ENCODE data around the gene FAM149B1.
A peak's percentile ranks its signal among the peaks of the same experiment; 100 is the strongest.

The FAM149B1 gene

DNA sequence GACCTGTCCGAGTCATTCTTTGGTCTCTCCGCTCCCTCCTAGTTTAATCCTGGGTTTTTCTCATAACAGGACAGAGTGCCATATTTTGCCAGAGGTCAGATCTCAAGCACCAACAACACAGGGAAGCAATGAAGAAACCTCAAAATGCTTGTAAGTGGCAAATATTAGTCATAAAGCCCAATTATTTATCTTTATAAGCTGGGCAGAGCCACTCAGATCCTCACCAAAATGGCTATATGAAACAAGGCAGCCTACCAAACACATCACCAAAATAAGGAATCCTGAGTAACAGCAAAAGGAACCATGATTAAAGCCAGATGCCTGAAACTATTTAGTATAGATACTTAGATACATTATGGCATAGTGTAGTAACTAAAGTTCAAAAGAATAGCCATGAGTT, 4.8 kb upstream of the FAM149B1 start:
- no peak overlapping the region for H3K4ac ChIP-seq (ENCODE audit: low read length)
- no peak overlapping the region for H2BK15ac ChIP-seq (ENCODE audit: low read length)
- no peaks in the 10 kb centered on the region for H3K4me1 ChIP-seq (ENCODE audit: control insufficient read depth in 2 of 2, insufficient read depth in 1 of 2, low read depth in 1 of 2, low read length in 2 of 2)
- H3K27ac ChIP-seq (replicated peaks; ENCODE audit: low read length): no peak overlapping the region
- no peak overlapping the region for H4K91ac ChIP-seq (ENCODE audit: low read depth, low read length, poor library complexity)
- H3K4me3 ChIP-seq (ENCODE audit: low read length in 2 of 2): no peak overlapping the region
- no peak overlapping the region for H3K18ac ChIP-seq (ENCODE audit: low read length)
- DNase-seq (ENCODE audit: low spot score): no peak
- H3K23ac ChIP-seq (ENCODE audit: low read depth, low read length, poor library complexity): no peak overlapping the region
- no peak overlapping the region for H4K8ac ChIP-seq (ENCODE audit: low read depth, low read length)
- no peak overlapping the region for H2BK12ac ChIP-seq (ENCODE audit: low read length)
- H3K79me1 ChIP-seq (ENCODE audit: low read depth, low read length): peaks cover 2% of the 10 kb centered on the region
- no peak overlapping the region for H3K9ac ChIP-seq (ENCODE audit: low read depth, low read length, poor library complexity)
- no peak overlapping the region for H2AFZ ChIP-seq (ENCODE audit: low read length)
- H3K27me3 ChIP-seq (ENCODE audit: control insufficient read depth in 3 of 3, insufficient read depth in 3 of 3, low read depth in 1 of 3, low read length in 3 of 3): no peaks in the 10 kb centered on the region
- peaks cover 0 to 12% of the 10 kb centered on the region in 2 donors for H3K9me3 ChIP-seq (replicated peaks in 1 of 2; ENCODE audit: control insufficient read depth in 2 of 2, insufficient read depth in 1 of 2, low read depth in 1 of 2, low read length in 2 of 2)
- H3K4me2 ChIP-seq (ENCODE audit: insufficient read depth, low read length, poor library complexity, severe bottlenecking): no peak overlapping the region
- H3K14ac ChIP-seq (ENCODE audit: low read length): no peak overlapping the region
- no CpG with 5 or more reads among the region's 2 CpGs for WGBS, 2 donors (ENCODE audit: extremely low coverage in 2 of 2, insufficient read length in 2 of 2, insufficient replicate concordance in 1 of 2)
- H2BK120ac ChIP-seq (ENCODE audit: low read depth, low read length): no peak overlapping the region
- H2AK5ac ChIP-seq (ENCODE audit: low read depth, low read length): no peak overlapping the region
- peaks cover 5 to 69% of the 10 kb centered on the region in 2 donors for H3K36me3 ChIP-seq (replicated peaks in 1 of 2; ENCODE audit: control insufficient read depth in 2 of 2, insufficient read depth in 2 of 2, low read length in 2 of 2)
- H2BK5ac ChIP-seq (ENCODE audit: low read length): no peak overlapping the region

DNA sequence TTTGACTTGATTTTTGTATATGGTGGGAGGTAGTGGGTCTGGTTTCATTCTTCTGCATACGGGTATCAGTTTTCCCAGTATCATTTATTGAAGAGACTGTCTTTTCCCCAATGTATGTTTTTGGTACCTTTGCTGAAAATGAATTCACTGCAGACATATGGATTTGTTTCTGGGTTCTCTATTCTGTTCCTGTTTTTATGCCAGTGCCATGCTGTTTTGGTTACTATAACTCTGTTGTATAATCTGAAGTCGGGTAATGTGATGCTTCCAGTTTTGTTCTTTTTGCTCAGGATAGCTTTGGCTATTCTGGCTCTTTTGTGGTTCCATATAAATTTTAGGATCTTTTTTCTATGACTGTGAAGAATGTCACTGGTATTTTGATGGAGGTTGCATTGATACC, 947 bp upstream of the FAM149B1 start:
- H4K91ac ChIP-seq (ENCODE audit: low read depth, low read length, poor library complexity): no peak overlapping the region
- H3K36me3 ChIP-seq (replicated peaks in 1 of 2; ENCODE audit: control insufficient read depth in 2 of 2, insufficient read depth in 2 of 2, low read length in 2 of 2): peaks cover 5 to 39% of the 10 kb centered on the region in 2 donors
- peaks cover 0 to 7% of the 10 kb centered on the region in 2 donors for H3K9me3 ChIP-seq (replicated peaks in 1 of 2; ENCODE audit: control insufficient read depth in 2 of 2, insufficient read depth in 1 of 2, low read depth in 1 of 2, low read length in 2 of 2)
- peaks cover 2% of the 10 kb centered on the region for H3K79me1 ChIP-seq (ENCODE audit: low read depth, low read length)
- no peak overlapping the region for H2BK15ac ChIP-seq (ENCODE audit: low read length)
- peak overlapping the region in 1 of 2 donors; percentile 96 for H3K4me3 ChIP-seq (ENCODE audit: low read length in 2 of 2)
- peaks cover 0 to 3% of the 10 kb centered on the region in 2 donors for H3K4me1 ChIP-seq (ENCODE audit: control insufficient read depth in 2 of 2, insufficient read depth in 1 of 2, low read depth in 1 of 2, low read length in 2 of 2)
- no CpG with 5 or more reads among the region's 2 CpGs for WGBS, 2 donors (ENCODE audit: extremely low coverage in 2 of 2, insufficient read length in 2 of 2, insufficient replicate concordance in 1 of 2)
- H3K27me3 ChIP-seq (ENCODE audit: control insufficient read depth in 3 of 3, insufficient read depth in 3 of 3, low read depth in 1 of 3, low read length in 3 of 3): no peaks in the 10 kb centered on the region
- no peak overlapping the region for H3K4ac ChIP-seq (ENCODE audit: low read length)
- H3K27ac ChIP-seq (replicated peaks; ENCODE audit: low read length): no peak overlapping the region
- H2AK5ac ChIP-seq (ENCODE audit: low read depth, low read length): no peak overlapping the region
- no peak overlapping the region for H4K8ac ChIP-seq (ENCODE audit: low read depth, low read length)
- H3K9ac ChIP-seq (ENCODE audit: low read depth, low read length, poor library complexity): no peak overlapping the region
- H3K18ac ChIP-seq (ENCODE audit: low read length): no peak overlapping the region
- no peak overlapping the region for H3K23ac ChIP-seq (ENCODE audit: low read depth, low read length, poor library complexity)
- no peak overlapping the region for H3K14ac ChIP-seq (ENCODE audit: low read length)
- no peak overlapping the region for H2BK5ac ChIP-seq (ENCODE audit: low read length)
- peak overlapping the region; percentile 12 for H3K4me2 ChIP-seq (ENCODE audit: insufficient read depth, low read length, poor library complexity, severe bottlenecking)
- H2BK12ac ChIP-seq (ENCODE audit: low read length): no peak overlapping the region
- DNase-seq (ENCODE audit: low spot score): no peak
- no peak overlapping the region for H2AFZ ChIP-seq (ENCODE audit: low read length)
- no peak overlapping the region for H2BK120ac ChIP-seq (ENCODE audit: low read depth, low read length)

DNA sequence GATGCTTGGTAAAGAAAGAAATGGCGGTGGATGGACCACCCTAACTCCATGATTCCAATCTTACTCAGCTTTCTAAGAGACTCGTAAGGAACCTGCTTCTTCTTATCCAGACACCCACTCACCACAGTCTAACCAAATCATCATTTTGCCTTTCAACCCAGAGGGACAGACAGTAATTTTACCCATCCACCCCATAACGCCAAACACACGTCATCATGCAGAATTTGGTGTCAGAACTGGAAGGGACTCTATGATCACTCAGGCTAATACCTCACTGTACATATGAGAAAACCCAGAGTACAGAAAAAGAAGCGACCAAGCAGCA, 499 bp upstream of the FAM149B1 start:
- Histone ChIP-seq H3K36me3 (replicated peaks in 1 of 2; ENCODE audit: control insufficient read depth in 2 of 2, insufficient read depth in 2 of 2, low read length in 2 of 2) (peaks cover 5 to 39% of the 10 kb centered on the region in 2 donors), H2BK5ac (ENCODE audit: low read length) (peak overlapping the region; percentile 56), H3K4me3 (ENCODE audit: low read length in 2 of 2) (peak overlapping the region; percentile 85 to 96), H3K4me1 (ENCODE audit: control insufficient read depth in 2 of 2, insufficient read depth in 1 of 2, low read depth in 1 of 2, low read length in 2 of 2) (peaks cover 0 to 3% of the 10 kb centered on the region in 2 donors), H2BK15ac (ENCODE audit: low read length) (no peak overlapping the region), H3K18ac (ENCODE audit: low read length) (peak overlapping the region; percentile 87), H4K8ac (ENCODE audit: low read depth, low read length) (no peak overlapping the region), H3K4me2 (ENCODE audit: insufficient read depth, low read length, poor library complexity, severe bottlenecking) (peak overlapping the region; percentile 69), H2BK12ac (ENCODE audit: low read length) (no peak overlapping the region), H2AFZ (ENCODE audit: low read length) (peak overlapping the region; percentile 93), H3K79me1 (ENCODE audit: low read depth, low read length) (peaks cover 2% of the 10 kb centered on the region), H3K4ac (ENCODE audit: low read length) (no peak overlapping the region), H3K23ac (ENCODE audit: low read depth, low read length, poor library complexity) (no peak overlapping the region), H3K14ac (ENCODE audit: low read length) (no peak overlapping the region), H3K27ac (replicated peaks; ENCODE audit: low read length) (peak overlapping the region; percentile 45), H3K9ac (ENCODE audit: low read depth, low read length, poor library complexity) (peak overlapping the region; percentile 82), H3K9me3 (replicated peaks in 1 of 2; ENCODE audit: control insufficient read depth in 2 of 2, insufficient read depth in 1 of 2, low read depth in 1 of 2, low read length in 2 of 2) (peaks cover 0 to 3% of the 10 kb centered on the region in 2 donors), H2BK120ac (ENCODE audit: low read depth, low read length) (no peak overlapping the region), H3K27me3 (ENCODE audit: control insufficient read depth in 3 of 3, insufficient read depth in 3 of 3, low read depth in 1 of 3, low read length in 3 of 3) (no peaks in the 10 kb centered on the region), H4K91ac (ENCODE audit: low read depth, low read length, poor library complexity) (no peak overlapping the region), H2AK5ac (ENCODE audit: low read depth, low read length) (no peak overlapping the region)
- DNase-seq (ENCODE audit: low spot score): no peak
- WGBS, 2 donors (ENCODE audit: extremely low coverage in 2 of 2, insufficient read length in 2 of 2, insufficient replicate concordance in 1 of 2): no CpG with 5 or more reads among the region's 5 CpGs

DNA sequence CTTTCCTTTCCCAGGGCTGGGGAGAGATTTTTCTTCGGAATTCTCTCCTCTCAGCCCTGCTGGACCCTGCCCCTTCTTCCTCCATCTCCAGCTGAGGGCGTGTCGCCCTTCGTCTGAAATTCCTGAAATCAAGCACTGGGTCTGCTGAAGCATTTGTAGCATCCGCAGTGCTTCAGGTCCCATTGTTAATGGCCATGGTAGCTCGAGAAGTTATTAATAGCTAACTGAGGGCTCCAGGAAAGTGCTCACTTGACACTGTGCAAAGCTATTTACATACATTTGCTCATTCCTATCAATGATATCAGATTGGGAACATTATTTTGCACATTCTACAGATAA, 515 bp downstream of the FAM149B1 start:
- peak overlapping the region; percentile 93 for H3K9ac ChIP-seq (ENCODE audit: low read depth, low read length, poor library complexity)
- no peak overlapping the region for H4K8ac ChIP-seq (ENCODE audit: low read depth, low read length)
- H2BK12ac ChIP-seq (ENCODE audit: low read length): no peak overlapping the region
- peaks cover 2% of the 10 kb centered on the region for H3K79me1 ChIP-seq (ENCODE audit: low read depth, low read length)
- H3K27me3 ChIP-seq (ENCODE audit: control insufficient read depth in 3 of 3, insufficient read depth in 3 of 3, low read depth in 1 of 3, low read length in 3 of 3): no peaks in the 10 kb centered on the region
- peak overlapping the region; percentile 85 to 96 for H3K4me3 ChIP-seq (ENCODE audit: low read length in 2 of 2)
- no peak overlapping the region for H2BK5ac ChIP-seq (ENCODE audit: low read length)
- H2BK120ac ChIP-seq (ENCODE audit: low read depth, low read length): no peak overlapping the region
- peak overlapping the region; percentile 60 for H3K27ac ChIP-seq (replicated peaks; ENCODE audit: low read length)
- peak overlapping the region; percentile 17 for H2AK5ac ChIP-seq (ENCODE audit: low read depth, low read length)
- peaks cover 0 to 35% of the 10 kb centered on the region in 2 donors for H3K36me3 ChIP-seq (replicated peaks in 1 of 2; ENCODE audit: control insufficient read depth in 2 of 2, insufficient read depth in 2 of 2, low read length in 2 of 2)
- peak overlapping the region; percentile 99 for H3K23ac ChIP-seq (ENCODE audit: low read depth, low read length, poor library complexity)
- DNase-seq (ENCODE audit: low spot score): no peak
- no peaks in the 10 kb centered on the region for H3K9me3 ChIP-seq (replicated peaks in 1 of 2; ENCODE audit: control insufficient read depth in 2 of 2, insufficient read depth in 1 of 2, low read depth in 1 of 2, low read length in 2 of 2)
- H3K18ac ChIP-seq (ENCODE audit: low read length): peak overlapping the region; percentile 89
- H3K4me1 ChIP-seq (ENCODE audit: control insufficient read depth in 2 of 2, insufficient read depth in 1 of 2, low read depth in 1 of 2, low read length in 2 of 2): peaks cover 0 to 3% of the 10 kb centered on the region in 2 donors
- no peak overlapping the region for H2BK15ac ChIP-seq (ENCODE audit: low read length)
- no peak overlapping the region for H3K14ac ChIP-seq (ENCODE audit: low read length)
- WGBS, 2 donors (ENCODE audit: extremely low coverage in 2 of 2, insufficient read length in 2 of 2, insufficient replicate concordance in 1 of 2): no CpG with 5 or more reads among the region's 6 CpGs
- H2AFZ ChIP-seq (ENCODE audit: low read length): peak overlapping the region; percentile 93
- H3K4me2 ChIP-seq (ENCODE audit: insufficient read depth, low read length, poor library complexity, severe bottlenecking): peak overlapping the region; percentile 65
- H3K4ac ChIP-seq (ENCODE audit: low read length): no peak overlapping the region
- no peak overlapping the region for H4K91ac ChIP-seq (ENCODE audit: low read depth, low read length, poor library complexity)

Data from neuronal stem cell (in vitro differentiated cells).